ENCODE results near the gene TRAM2.

DNA sequence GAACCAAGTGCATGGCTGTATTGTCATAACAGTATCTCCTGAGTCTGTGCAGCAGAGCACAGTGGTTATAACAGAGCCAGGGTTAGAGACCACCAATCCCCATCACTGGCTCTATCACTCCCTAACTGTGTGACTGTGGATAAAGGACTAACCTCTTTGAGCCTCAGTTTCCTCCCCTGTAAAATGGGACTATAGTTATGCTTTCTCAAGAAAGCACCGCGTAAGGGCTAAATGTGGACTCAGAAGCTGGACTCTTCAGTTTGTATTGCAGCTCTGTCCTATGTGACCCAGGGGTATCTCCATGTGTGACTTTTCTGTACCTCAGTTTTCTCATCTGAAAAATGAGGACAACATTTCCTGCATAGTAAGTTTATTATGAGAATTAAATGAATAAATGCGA is 59.9 kb downstream of the TRAM2 start:
- TF ChIP-seq, protein P1, sequence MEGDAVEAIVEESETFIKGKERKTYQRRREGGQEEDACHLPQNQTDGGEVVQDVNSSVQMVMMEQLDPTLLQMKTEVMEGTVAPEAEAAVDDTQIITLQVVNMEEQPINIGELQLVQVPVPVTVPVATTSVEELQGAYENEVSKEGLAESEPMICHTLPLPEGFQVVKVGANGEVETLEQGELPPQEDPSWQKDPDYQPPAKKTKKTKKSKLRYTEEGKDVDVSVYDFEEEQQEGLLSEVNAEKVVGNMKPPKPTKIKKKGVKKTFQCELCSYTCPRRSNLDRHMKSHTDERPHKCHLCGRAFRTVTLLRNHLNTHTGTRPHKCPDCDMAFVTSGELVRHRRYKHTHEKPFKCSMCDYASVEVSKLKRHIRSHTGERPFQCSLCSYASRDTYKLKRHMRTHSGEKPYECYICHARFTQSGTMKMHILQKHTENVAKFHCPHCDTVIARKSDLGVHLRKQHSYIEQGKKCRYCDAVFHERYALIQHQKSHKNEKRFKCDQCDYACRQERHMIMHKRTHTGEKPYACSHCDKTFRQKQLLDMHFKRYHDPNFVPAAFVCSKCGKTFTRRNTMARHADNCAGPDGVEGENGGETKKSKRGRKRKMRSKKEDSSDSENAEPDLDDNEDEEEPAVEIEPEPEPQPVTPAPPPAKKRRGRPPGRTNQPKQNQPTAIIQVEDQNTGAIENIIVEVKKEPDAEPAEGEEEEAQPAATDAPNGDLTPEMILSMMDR (IDR thresholded peaks at IDR 0.05), result no peak
- no peak for TF ChIP-seq POLR2A (IDR thresholded peaks at IDR 0.05)

All from right lobe of liver (tissue), 4 donors.